ENCODE results near the gene CNTN2.

The CNTN2 gene

DNA sequence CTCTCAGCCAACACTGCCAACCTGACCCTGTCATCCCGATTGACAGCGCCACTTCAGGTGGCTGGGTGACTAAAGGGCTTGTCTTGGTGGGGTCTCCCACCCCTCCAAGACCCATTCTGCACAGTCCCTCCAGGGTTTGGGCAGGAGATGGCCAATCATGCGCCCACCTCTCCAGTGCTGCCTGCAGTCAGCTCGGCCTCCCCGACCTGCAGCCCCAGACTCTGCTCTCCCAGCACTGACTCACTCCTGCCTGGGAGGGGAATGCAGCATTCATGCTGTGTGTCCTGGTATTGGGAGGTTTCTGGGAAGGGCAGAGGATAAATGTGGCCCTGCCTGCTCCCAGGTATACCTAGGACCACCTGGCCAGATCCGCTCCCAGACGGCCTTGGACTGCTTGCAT is 31.5 kb downstream of the CNTN2 start:
- H3K4me3 ChIP-seq (ENCODE audit: low read depth, low read length) = no peak overlapping the region
- no peak for DNase-seq (ENCODE audit: low read depth)
- TF ChIP-seq MYC (IDR thresholded peaks at IDR 0.05; ENCODE audit: low read depth, low read length) (no peak), CTCF (IDR thresholded peaks at IDR 0.05; ENCODE audit: low read depth, low read length) (no peak), POLR2A (IDR thresholded peaks at IDR 0.05; ENCODE audit: extremely low read depth, insufficient read length) (no peak), MAX (IDR thresholded peaks at IDR 0.05; ENCODE audit: low read depth, low read length) (no peak)

- DNase-seq (ENCODE audit: low read depth) = no peak
- H3K4me3 ChIP-seq (ENCODE audit: low read depth, low read length) = no peak overlapping the region
- TF ChIP-seq MYC (IDR thresholded peaks at IDR 0.05; ENCODE audit: low read depth, low read length) (no peak), POLR2A (IDR thresholded peaks at IDR 0.05; ENCODE audit: extremely low read depth, insufficient read length) (no peak), CTCF (IDR thresholded peaks at IDR 0.05; ENCODE audit: low read depth, low read length) (no peak)
Measured at GRCh38 chr1:205075642-205076155, 32.7 kb downstream of the CNTN2 start.

DNA sequence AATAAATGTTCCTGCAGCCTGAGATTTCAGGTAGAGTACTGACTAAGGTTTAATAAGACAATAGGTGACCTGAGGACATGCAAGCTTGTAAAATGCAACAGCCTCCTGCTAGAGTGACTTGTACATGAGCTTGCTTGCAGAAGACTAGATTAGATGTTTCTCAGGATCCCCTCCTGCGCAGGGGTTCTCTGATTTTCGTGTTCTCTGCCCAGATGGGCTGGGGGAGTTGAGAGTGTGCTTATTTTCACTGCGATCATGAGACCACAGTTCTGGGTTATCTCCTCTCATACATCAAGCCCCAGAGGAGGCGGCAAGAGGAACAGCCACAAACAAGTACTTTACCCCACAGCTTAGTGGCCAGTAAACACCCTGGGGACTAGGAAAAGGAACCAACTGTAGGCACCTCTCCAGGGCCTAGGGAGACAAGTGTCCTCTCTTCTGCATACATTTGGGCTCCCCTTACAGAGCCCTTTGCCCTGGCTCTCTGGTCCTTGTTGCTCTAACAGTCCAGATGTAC is 33.3 kb downstream of the CNTN2 start:
- H3K4me3 ChIP-seq (ENCODE audit: low read depth, low read length) = no peak overlapping the region
- TF ChIP-seq MYC (IDR thresholded peaks at IDR 0.05; ENCODE audit: low read depth, low read length) = no peak
- TF ChIP-seq CTCF (IDR thresholded peaks at IDR 0.05; ENCODE audit: low read depth, low read length) = no peak
- no peak for TF ChIP-seq POLR2A (IDR thresholded peaks at IDR 0.05; ENCODE audit: extremely low read depth, insufficient read length)
- no peak for TF ChIP-seq MAX (IDR thresholded peaks at IDR 0.05; ENCODE audit: low read depth, low read length)

GRCh38 chr1:205077158-205077933 is 34.3 kb downstream of the CNTN2 start:
- DNase-seq (ENCODE audit: low read depth) = no peak
- H3K4me3 ChIP-seq (ENCODE audit: low read depth, low read length) = no peak overlapping the region
- TF ChIP-seq MAX (IDR thresholded peaks at IDR 0.05; ENCODE audit: low read depth, low read length) = no peak
- no peak for TF ChIP-seq MYC (IDR thresholded peaks at IDR 0.05; ENCODE audit: low read depth, low read length)
- TF ChIP-seq CTCF (IDR thresholded peaks at IDR 0.05; ENCODE audit: low read depth, low read length) = no peak
- TF ChIP-seq POLR2A (IDR thresholded peaks at IDR 0.05; ENCODE audit: extremely low read depth, insufficient read length) = no peak

More for the DNA sequence above, 33.3 kb downstream of the CNTN2 start:
- peak; percentile 73 for DNase-seq (ENCODE audit: low read depth)

DNA sequence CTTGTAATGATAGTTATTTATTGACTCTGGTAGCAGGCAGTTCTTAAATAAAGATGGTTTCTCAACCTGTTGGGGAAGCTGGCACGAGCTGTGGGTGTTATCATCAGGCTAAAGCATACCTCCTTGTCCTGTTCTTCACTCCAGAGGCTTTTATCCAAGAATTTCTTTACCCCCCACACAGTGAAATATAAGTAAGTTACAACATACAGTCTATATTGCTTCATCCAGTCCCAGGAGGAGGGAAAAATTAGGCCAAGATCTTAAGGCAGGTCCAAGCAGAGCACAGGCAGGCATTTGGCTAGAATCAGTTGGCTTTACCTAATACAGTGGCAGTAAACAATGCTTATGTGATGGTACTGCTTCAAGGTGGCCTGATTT is 34.9 kb downstream of the CNTN2 start:
- DNase-seq (ENCODE audit: low read depth) = no peak
- H3K4me3 ChIP-seq (ENCODE audit: low read depth, low read length) = no peak overlapping the region
- TF ChIP-seq POLR2A (IDR thresholded peaks at IDR 0.05; ENCODE audit: extremely low read depth, insufficient read length) (no peak), MAX (IDR thresholded peaks at IDR 0.05; ENCODE audit: low read depth, low read length) (no peak), CTCF (IDR thresholded peaks at IDR 0.05; ENCODE audit: low read depth, low read length) (no peak), MYC (IDR thresholded peaks at IDR 0.05; ENCODE audit: low read depth, low read length) (no peak)
